GM12878 (cell line): ENCODE measurements around the gene OR5F1.

Experiments
- CTCF ChIP-seq, 3 experiments: IDR thresholded peaks in 2 of 3; conservative IDR thresholded peaks in 1 of 3; 2 replicates each; pipeline ENCODE4 v1.5.1; 2011; ENCODE audit warnings: low read depth in 3 of 3, low read length in 3 of 3, mild to moderate bottlenecking in 3 of 3, control low read depth in 2 of 3, moderate library complexity in 2 of 3, inconsistent platforms in 1 of 3, mixed read lengths in 1 of 3; ENCODE audit not compliant: control insufficient read depth in 2 of 3, insufficient read depth in 1 of 3; ENCODE audit errors: extremely low read depth in 1 of 3
- EP300 ChIP-seq, 2 experiments: fragments of 150-350 bp in 1 of 2; IDR thresholded peaks; 2 replicates each; pipeline ENCODE4 v1.6.1; 2011 to 2012; ENCODE audit warnings: low read depth in 2 of 2, low read length in 2 of 2, borderline replicate concordance in 1 of 2, improper control_type of control experiment in 1 of 2, inconsistent platforms in 1 of 2; ENCODE audit not compliant: control insufficient read depth in 1 of 2
- JUND ChIP-seq: IDR thresholded peaks from 2 replicates; pipeline ENCODE4 v1.6.1; 2012; ENCODE audit warnings: low read depth, mild to moderate bottlenecking, low read length, improper control_type of control experiment, moderate library complexity
- SMAD1 ChIP-seq: fragments of 450-650 bp; IDR thresholded peaks from 2 replicates; pipeline ENCODE4 v1.6.1; 2018; ENCODE audit warnings: mild to moderate bottlenecking, low read depth; ENCODE audit not compliant: partially characterized antibody
- SRF ChIP-seq, 2 experiments: IDR thresholded peaks; 2 replicates each; pipeline ENCODE4 v1.6.1; 2011; ENCODE audit warnings: low read depth in 2 of 2, low read length in 2 of 2, mild to moderate bottlenecking in 1 of 2, moderate library complexity in 1 of 2
- TAF1 ChIP-seq: IDR thresholded peaks from 2 replicates; pipeline ENCODE4 v1.6.1; 2011; ENCODE audit warnings: mild to moderate bottlenecking, low read depth, low read length, borderline replicate concordance
- TCF12 ChIP-seq: IDR thresholded peaks from 2 replicates; pipeline ENCODE4 v1.6.1; 2011; ENCODE audit warnings: low read depth, mild to moderate bottlenecking, low read length
- USF2 ChIP-seq: IDR thresholded peaks from 2 replicates; pipeline ENCODE4 v1.6.1; 2011; ENCODE audit warnings: low read depth, low read length, improper control_type of control experiment, borderline replicate concordance
- YY1 ChIP-seq: IDR thresholded peaks from 2 replicates; pipeline ENCODE4 v1.6.1; 2011; ENCODE audit warnings: low read depth, mild to moderate bottlenecking, low read length
- TF ChIP-seq, protein P1 (sequence below): fragments of 450-650 bp; IDR thresholded peaks from 2 replicates; pipeline ENCODE4 v1.6.1; 2017; ENCODE audit warnings: antibody characterized with exemption, mild to moderate bottlenecking, moderate library complexity

DNA sequence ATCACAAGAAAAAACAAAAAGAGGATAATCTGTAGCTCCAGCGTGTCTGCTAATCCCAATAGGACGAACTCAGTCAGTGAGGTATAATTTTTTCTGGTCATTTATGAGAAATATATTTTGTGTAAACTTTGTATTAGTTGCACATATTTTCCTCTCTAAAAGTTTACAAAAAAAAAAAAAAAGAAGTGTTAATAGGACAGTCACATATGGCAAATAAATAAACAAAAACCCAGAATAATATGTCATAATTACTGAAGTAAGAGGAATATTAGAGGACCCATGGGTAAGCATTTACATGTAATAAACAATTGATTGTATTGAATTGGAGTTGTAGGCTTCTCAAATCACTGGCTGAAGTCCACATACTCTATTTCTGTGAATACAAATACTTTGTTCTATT lies at the start of gene OR5F1:
- TF ChIP-seq JUND (no peak), CTCF (IDR thresholded peaks at IDR 0.05 in 2 of 3, conservative IDR thresholded peaks at IDR 0.05 in 1 of 3; ENCODE audit: control insufficient read depth in 2 of 3, extremely low read depth in 1 of 3, insufficient read depth in 1 of 3, low read depth in 3 of 3, low read length in 3 of 3) (no peak), USF2 (no peak), YY1 (no peak), TCF12 (no peak), EP300 (IDR thresholded peaks at IDR 0.05; ENCODE audit: borderline replicate concordance in 1 of 2, control insufficient read depth in 1 of 2, low read depth in 2 of 2, low read length in 2 of 2) (no peak), TAF1 (no peak), SMAD1 (no peak), SRF (IDR thresholded peaks at IDR 0.05; ENCODE audit: low read depth in 2 of 2, low read length in 2 of 2) (no peak)
- TF ChIP-seq, protein P1, sequence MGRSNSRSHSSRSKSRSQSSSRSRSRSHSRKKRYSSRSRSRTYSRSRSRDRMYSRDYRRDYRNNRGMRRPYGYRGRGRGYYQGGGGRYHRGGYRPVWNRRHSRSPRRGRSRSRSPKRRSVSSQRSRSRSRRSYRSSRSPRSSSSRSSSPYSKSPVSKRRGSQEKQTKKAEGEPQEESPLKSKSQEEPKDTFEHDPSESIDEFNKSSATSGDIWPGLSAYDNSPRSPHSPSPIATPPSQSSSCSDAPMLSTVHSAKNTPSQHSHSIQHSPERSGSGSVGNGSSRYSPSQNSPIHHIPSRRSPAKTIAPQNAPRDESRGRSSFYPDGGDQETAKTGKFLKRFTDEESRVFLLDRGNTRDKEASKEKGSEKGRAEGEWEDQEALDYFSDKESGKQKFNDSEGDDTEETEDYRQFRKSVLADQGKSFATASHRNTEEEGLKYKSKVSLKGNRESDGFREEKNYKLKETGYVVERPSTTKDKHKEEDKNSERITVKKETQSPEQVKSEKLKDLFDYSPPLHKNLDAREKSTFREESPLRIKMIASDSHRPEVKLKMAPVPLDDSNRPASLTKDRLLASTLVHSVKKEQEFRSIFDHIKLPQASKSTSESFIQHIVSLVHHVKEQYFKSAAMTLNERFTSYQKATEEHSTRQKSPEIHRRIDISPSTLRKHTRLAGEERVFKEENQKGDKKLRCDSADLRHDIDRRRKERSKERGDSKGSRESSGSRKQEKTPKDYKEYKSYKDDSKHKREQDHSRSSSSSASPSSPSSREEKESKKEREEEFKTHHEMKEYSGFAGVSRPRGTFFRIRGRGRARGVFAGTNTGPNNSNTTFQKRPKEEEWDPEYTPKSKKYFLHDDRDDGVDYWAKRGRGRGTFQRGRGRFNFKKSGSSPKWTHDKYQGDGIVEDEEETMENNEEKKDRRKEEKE, result no peak
